B cell (primary cell): ENCODE measurements around the gene ADM5. TPM values are rescaled to one million over a fixed set of nuclear protein-coding genes. Genes with fewer than 3 reads are reported as not detected.

Experiments
- ATAC-seq: fragments of 200-7000 bp; cut with Tn5 transposase; one replicate; pipeline ENCODE4 v1.10.0; 2021; ENCODE audit warnings: low read depth, mild to moderate bottlenecking, moderate number of reproducible peaks, moderate library complexity
- CTCF ChIA-PET: fragments of 350-600 bp; sonication (Branson Sonifier 250); formaldehyde crosslinking; loops from one replicate; lab custom pipeline; 2021; ENCODE audit warnings: antibody characterized with exemption, inconsistent platforms; lab: Charles Lee
- POLR2A ChIA-PET: fragments of 350-600 bp; sonication (Branson Sonifier 250); formaldehyde crosslinking; loops from one replicate; lab custom pipeline; 2021; ENCODE audit warnings: antibody characterized with exemption; lab: Charles Lee
- DNase-seq: peaks from one replicate; pipeline ENCODE4 v3.0.0; 2013
- H2AFZ ChIP-seq: 2 replicates; pipeline ENCODE4 v1.6.1; 2012; ENCODE audit warnings: mild to moderate bottlenecking, low read depth, low read length; ENCODE audit not compliant: insufficient read depth, poor library complexity, severe bottlenecking
- H3K27ac ChIP-seq, 2 donors: 1 replicate in 1 of 2; 2 replicates in 1 of 2; pipeline ENCODE4 v1.5.1; 2012 to 2013; ENCODE audit warnings: low read length in 2 of 2, mild to moderate bottlenecking in 2 of 2, moderate library complexity in 1 of 2
- H3K27me3 ChIP-seq, 4 experiments: fragments of 200-600 bp in 1 of 4; sonication (generic) in 1 of 4; replicated peaks in 1 of 4; 1 replicate in 2 of 4; 2 replicates in 2 of 4; pipeline versions ENCODE4 v1.6.1 to v1.7.0; 2013 to 2016; ENCODE audit warnings: low read length in 3 of 4, mild to moderate bottlenecking in 2 of 4, mixed read lengths in 1 of 4, moderate library complexity in 1 of 4; ENCODE audit not compliant: insufficient read depth in 4 of 4, control insufficient read depth in 3 of 4; ENCODE audit errors: control extremely low read depth in 1 of 4
- H3K36me3 ChIP-seq, 2 experiments: replicated peaks in 1 of 2; 1 replicate in 1 of 2; 2 replicates in 1 of 2; pipeline versions ENCODE4 v1.6.1 to v1.7.1; 2013; ENCODE audit warnings: low read length in 1 of 2; ENCODE audit not compliant: insufficient read depth in 2 of 2, control insufficient read depth in 1 of 2; ENCODE audit errors: control extremely low read depth in 1 of 2, extremely low read depth in 1 of 2
- H3K4me1 ChIP-seq, 2 donors: fragments of 200-600 bp in 1 of 2; sonication (generic) in 1 of 2; 1 replicate in 1 of 2; 2 replicates in 1 of 2; pipeline versions ENCODE4 v1.5.1 to v1.6.1; 2013 to 2017; ENCODE audit warnings: low read length in 2 of 2; ENCODE audit not compliant: control insufficient read depth in 2 of 2, insufficient read depth in 2 of 2
- H3K4me2 ChIP-seq: replicated peaks from 2 replicates; pipeline ENCODE3; 2012; ENCODE audit warnings: mild to moderate bottlenecking, low read depth, low read length; ENCODE audit not compliant: poor library complexity, severe bottlenecking
- H3K4me3 ChIP-seq, 5 experiments: fragments of 200-600 bp in 1 of 5; sonication (generic) in 1 of 5; 1 replicate in 3 of 5; 2 replicates in 2 of 5; pipeline versions ENCODE4 v1.5.1 to v1.7.0; 2011 to 2016; ENCODE audit warnings: low read length in 4 of 5, mild to moderate bottlenecking in 4 of 5, low read depth in 2 of 5, control low read depth in 1 of 5, moderate library complexity in 1 of 5; ENCODE audit not compliant: insufficient read depth in 1 of 5; ENCODE audit errors: control extremely low read depth in 1 of 5, extremely low read depth in 1 of 5
- H3K79me2 ChIP-seq: fragments of 200-600 bp; sonication (generic); one replicate; pipeline ENCODE4 v1.6.0; 2016; ENCODE audit warnings: low read length; ENCODE audit not compliant: control insufficient read depth, insufficient read depth
- H3K9ac ChIP-seq: fragments of 200-600 bp; sonication (generic); 2 replicates; pipeline ENCODE4 v1.6.1; 2017; ENCODE audit warnings: mild to moderate bottlenecking, low read length, moderate library complexity
- H3K9me3 ChIP-seq, 3 donors: one replicate each; pipeline versions ENCODE4 v1.6.1 to v1.7.1; 2013; ENCODE audit warnings: low read length in 2 of 3; ENCODE audit not compliant: control insufficient read depth in 2 of 3, insufficient read depth in 1 of 3; ENCODE audit errors: control extremely low read depth in 1 of 3
- H4K20me1 ChIP-seq: 2 replicates; pipeline ENCODE4 v1.6.0; 2012; ENCODE audit warnings: mild to moderate bottlenecking, low read length; ENCODE audit not compliant: insufficient read depth, control insufficient read depth, poor library complexity, severe bottlenecking
- H3K27ac Mint-ChIP-seq: one replicate; pipeline ENCODE4 v1.8.0; 2021; ENCODE audit warnings: mixed read lengths
- H3K27me3 Mint-ChIP-seq: one replicate; pipeline ENCODE4 v1.8.0; 2021; ENCODE audit warnings: mixed read lengths
- H3K4me1 Mint-ChIP-seq: one replicate; pipeline ENCODE4 v1.8.0; 2021; ENCODE audit warnings: mixed read lengths
- H3K4me3 Mint-ChIP-seq: one replicate; pipeline ENCODE4 v1.8.0; 2021; ENCODE audit warnings: mixed read lengths
- H3K9me3 Mint-ChIP-seq: one replicate; pipeline ENCODE4 v1.8.0; 2022; ENCODE audit warnings: mixed read lengths; ENCODE audit not compliant: insufficient read depth
- CTCF ChIP-seq: fragments of 200-600 bp; IDR thresholded peaks from one replicate; pipeline ENCODE4 v1.8.0; 2022; ENCODE audit warnings: antibody characterized with exemption, mild to moderate bottlenecking
- EZH2 ChIP-seq: IDR thresholded peaks from 2 replicates; pipeline ENCODE4 v1.6.1; 2012; ENCODE audit warnings: borderline replicate concordance, low read depth, mild to moderate bottlenecking, moderate library complexity, low read length; ENCODE audit not compliant: insufficient read depth, poor library complexity, severe bottlenecking
- WGBS: methylation state at CpG from one replicate; pipeline ENCODE4 v1.1.5; 2013; ENCODE audit warnings: missing lambda C conversion rate; ENCODE audit not compliant: insufficient coverage; 5-methylcytosine and 5-hydroxymethylcytosine counted together
- intact Hi-C: fragments of 100-400 bp; cut with micrococcal nuclease; formaldehyde crosslinking; loops from one replicate; pipeline ENCODE4 v1.10.0; 2022
- polyA plus RNA-seq: library from polyadenylated mRNA; depleted of rRNA; stranded (reverse); fragments of >200 nt; gene quantifications from 2 replicates; pipeline ENCODE4 v1.2.3, GENCODE V29; 2012
- total RNA-seq, 2 donors: library from RNA; stranded (reverse); fragments of 120-200 nt in 1 of 2; gene quantifications; 1 replicate in 1 of 2; 2 replicates in 1 of 2; pipeline versions ENCODE4 v1.2.3 to v1.2.4, GENCODE V29; 2013 to 2022

Gene ADM5
- total and polyA plus RNA-seq, 2 donors (not counting 1 experiment from before 2014, with no cell fraction given): 5.6 to 8.4 TPM

GRCh38 chr19:49686503-49687088 lies 2.8 kb upstream of the ADM5 start:
- H3K4me1 ChIP-seq: peaks cover 22 to 23% of the 10 kb centered on the region in 2 donors
- no peak overlapping the region for H3K4me2 ChIP-seq
- H3K9ac ChIP-seq: no peak overlapping the region
- intact Hi-C loops: no loop called here
- Mint-ChIP-seq H3K4me3 (no peak overlapping the region), H3K27me3 (peaks cover 17% of the 10 kb centered on the region), H3K9me3 (no peaks in the 10 kb centered on the region), H3K4me1 (peaks cover 23% of the 10 kb centered on the region), H3K27ac (no peak overlapping the region)
- DNase-seq: no peak
- peaks cover 65% of the 10 kb centered on the region for H4K20me1 ChIP-seq
- no peak for ATAC-seq
- no peak overlapping the region for H3K4me3 ChIP-seq
- no peak overlapping the region for H3K27ac ChIP-seq
- H3K79me2 ChIP-seq: peaks cover 19% of the 10 kb centered on the region
- ChIA-PET CTCF (interaction anchor here (1.4 kb wide), 1 partner anchor 140 kb away, joined by 3 read pairs; no protein-coding TSS in a partner anchor), POLR2A (interaction anchor here (0.7 kb wide), 1 partner anchor 100 kb away, joined by 3 read pairs; no protein-coding TSS in a partner anchor)
- peaks cover 0 to 54% of the 10 kb centered on the region in 2 experiments for H3K36me3 ChIP-seq
- peaks cover 0 to 23% (median 11%) of the 10 kb centered on the region in 4 experiments for H3K27me3 ChIP-seq
- H3K9me3 ChIP-seq: peaks cover 0 to 8% (median 0%) of the 10 kb centered on the region in 3 donors
- WGBS: over 99% methylated on average over 14 of the region's 27 CpGs
- TF ChIP-seq CTCF (no peak), EZH2 (no peak)
- H2AFZ ChIP-seq: no peak overlapping the region

- H3K4me1 Mint-ChIP-seq: peaks cover 24% of the 10 kb centered on the region
- no peak for TF ChIP-seq CTCF
- TF ChIP-seq EZH2: no peak
- Histone ChIP-seq H3K4me1 (peaks cover 25% of the 10 kb centered on the region in 2 donors), H3K36me3 (peaks cover 0 to 49% of the 10 kb centered on the region in 2 experiments), H3K4me3 (no peak overlapping the region), H3K79me2 (peaks cover 14% of the 10 kb centered on the region), H3K27me3 (peaks cover 0 to 28% (median 13%) of the 10 kb centered on the region in 4 experiments), H3K4me2 (no peak overlapping the region), H2AFZ (no peak overlapping the region), H3K27ac (no peak overlapping the region), H4K20me1 (peaks cover 59% of the 10 kb centered on the region), H3K9me3 (peaks cover 0 to 8% (median 0%) of the 10 kb centered on the region in 3 donors), H3K9ac (no peak overlapping the region)
- POLR2A ChIA-PET: interaction anchor here (0.7 kb wide), 2 partner anchors 101 to 548 kb away, joined by 3 read pairs; no protein-coding TSS in a partner anchor
- intact Hi-C loops: no loop called here
- DNase-seq: no peak
- H3K4me3 Mint-ChIP-seq: no peak overlapping the region
- no peaks in the 10 kb centered on the region for H3K9me3 Mint-ChIP-seq
- no peak for ATAC-seq
- H3K27me3 Mint-ChIP-seq: peaks cover 18% of the 10 kb centered on the region
- 81% methylated on average over 12 of the region's 12 CpGs for WGBS
- CTCF ChIA-PET: interaction anchor here (0.6 to 1.4 kb wide), 2 partner anchors 123 to 140 kb away, joined by 3 read pairs; no protein-coding TSS in a partner anchor
- H3K27ac Mint-ChIP-seq: no peak overlapping the region
Observed at GRCh38 chr19:49687150-49687549, 2.2 kb upstream of the ADM5 start.
